K562 (cell line): ENCODE results near the gene TNIP1. TPM values are rescaled to one million over a fixed set of nuclear protein-coding genes. Genes with fewer than 3 reads are reported as not detected.

Experiments used
- CC2D1A ChIP-seq: fragments of 450-650 bp; IDR thresholded peaks from 2 replicates; pipeline ENCODE4 v1.6.1; 2017; ENCODE audit warnings: mild to moderate bottlenecking
- CHAMP1 ChIP-seq: fragments of 450-650 bp; IDR thresholded peaks from 2 replicates; pipeline ENCODE4 v1.6.1; 2016; ENCODE audit warnings: mild to moderate bottlenecking
- CTCF ChIP-seq, 3 experiments: IDR thresholded peaks in 2 of 3; conservative IDR thresholded peaks in 1 of 3; 2 replicates each; pipeline ENCODE4 v1.5.1; 2011 to 2012; ENCODE audit warnings: low read length in 3 of 3, mild to moderate bottlenecking in 3 of 3, control low read depth in 2 of 3, improper control_type of control experiment in 1 of 3, inconsistent platforms in 1 of 3, low read depth in 1 of 3, mixed read lengths in 1 of 3, moderate library complexity in 1 of 3; ENCODE audit not compliant: insufficient read depth in 2 of 3
- CTCFL ChIP-seq: IDR thresholded peaks from 2 replicates; pipeline ENCODE4 v1.6.1; 2011; ENCODE audit warnings: borderline replicate concordance, low read depth, mild to moderate bottlenecking, moderate library complexity, low read length; ENCODE audit not compliant: insufficient read depth, poor library complexity, severe bottlenecking
- MGA ChIP-seq: fragments of 450-650 bp; IDR thresholded peaks from 2 replicates; pipeline ENCODE4 v1.6.1; 2016; ENCODE audit warnings: mild to moderate bottlenecking, moderate library complexity
- polyA plus RNA-seq, 8 experiments: library from polyadenylated mRNA; depleted of rRNA in 4 of 8; stranded (reverse) in 5 of 8; unstranded in 3 of 8; fragments of >200 nt; fragmentation: Nextera tagmentation in 2 of 8; fragmentation: Illumina TruSeq in 1 of 8; extraction: Ambion mirVana in 2 of 8; extraction: Trizol in 1 of 8; gene quantifications; 2 replicates each; pipeline versions ENCODE4 v1.2.1 to v1.2.3, GENCODE V29; 2011 to 2014; ENCODE audit warnings: inconsistent platforms in 1 of 8, missing spikeins in 1 of 8
- total RNA-seq, 7 experiments: library from RNA; depleted of rRNA in 6 of 7; stranded (reverse); fragments of >200 nt in 6 of 7; fragmentation: Illumina TruSeq in 2 of 7; extraction: Trizol in 2 of 7; gene quantifications; 2 replicates each; pipeline versions ENCODE4 v1.2.1 to v1.2.3, GENCODE V29; 2011 to 2021; ENCODE audit warnings: low replicate concordance in 1 of 7

The TNIP1 gene
- total and polyA plus RNA-seq, 9 of the 15 experiments (the other 6 are each of a cell fraction or from before 2014, with no cell fraction given) = 0.46 to 41.0 (median 24.6) TPM

- TF ChIP-seq MGA = no peak
- TF ChIP-seq CHAMP1 = no peak
- peak; percentile 30 to 34 (median 32); a peak in 3 of 6 replicates for TF ChIP-seq CTCF (IDR thresholded peaks at IDR 0.05 in 2 of 3, conservative IDR thresholded peaks at IDR 0.05 in 1 of 3; ENCODE audit: insufficient read depth in 2 of 3, low read depth in 1 of 3, low read length in 3 of 3)
- TF ChIP-seq CTCFL = peak; percentile 22
- peak; percentile 74 for TF ChIP-seq CC2D1A
Measured at GRCh38 chr5:151048526-151048925, 32.3 kb downstream of the TNIP1 start (continued).
